ENCODE measurements around the gene ADORA2B. TPM values are rescaled to one million over a fixed set of nuclear protein-coding genes. Genes with fewer than 3 reads are reported as not detected.
A peak's percentile ranks its signal among the peaks of the same experiment; 100 is the strongest.

The ADORA2B gene
- total and polyA plus RNA-seq, 8 donors = 0.27 to 2.7 (median 0.96) TPM

DNA sequence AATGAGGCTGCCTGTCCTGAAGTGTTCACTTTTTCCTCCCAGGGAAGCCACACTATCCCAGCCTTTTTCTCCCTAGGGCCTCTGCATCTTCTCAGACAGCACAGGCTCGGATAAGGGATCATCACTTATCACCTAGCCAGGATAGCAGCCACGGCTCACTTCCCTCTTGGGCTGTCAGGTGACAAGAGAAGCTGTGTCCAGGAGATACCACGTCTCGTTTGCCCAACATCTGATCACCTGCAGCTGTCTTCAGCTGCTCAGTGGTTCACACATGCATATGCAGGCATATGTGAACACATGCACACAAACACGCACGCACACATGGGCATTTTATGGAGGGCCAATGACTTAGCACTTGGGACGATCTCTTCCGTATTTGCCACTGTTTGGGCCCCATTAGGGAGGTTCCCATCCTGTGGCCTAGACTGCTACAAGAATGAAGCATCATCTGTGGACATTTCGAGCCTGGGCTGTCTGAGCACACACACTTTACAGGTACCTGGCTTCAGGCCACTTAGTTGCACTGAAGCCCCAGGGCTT, 32.4 kb upstream of the ADORA2B start:
- no peak overlapping the region for H3K4me3 ChIP-seq
- intact Hi-C loops (cut with DNase I) = no loop called here

DNA sequence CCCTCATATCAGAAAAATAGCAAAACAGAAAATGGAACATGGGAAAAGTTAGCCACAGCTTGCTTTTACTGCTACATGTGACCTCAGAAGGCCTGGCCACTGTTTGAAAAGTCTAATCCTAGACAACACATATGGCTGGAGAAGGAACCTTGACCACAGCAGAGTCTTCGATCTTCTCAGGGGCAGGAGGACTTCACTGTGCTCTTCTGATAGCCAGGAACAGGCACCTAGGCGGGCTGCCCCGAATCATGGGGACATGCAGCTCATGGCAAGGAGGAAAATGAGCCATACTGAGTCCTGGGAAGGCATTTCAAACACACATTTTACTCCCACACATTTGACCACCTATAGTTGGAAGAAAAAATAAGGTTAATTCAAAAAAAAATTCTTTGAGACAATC, 31.1 kb upstream of the ADORA2B start:
- no peak for ATAC-seq
- H3K9me3 ChIP-seq = no peaks in the 10 kb centered on the region
- WGBS, 2 donors = 75 to 85% methylated on average over 3 of the region's 3 CpGs
- no peaks in the 10 kb centered on the region for H3K4me1 ChIP-seq
- FAIRE-seq = no peak
- no peak overlapping the region for H3K4me3 ChIP-seq
- no peak overlapping the region for H3K27ac ChIP-seq
- H3K36me3 ChIP-seq = no peaks in the 10 kb centered on the region
- no peaks in the 10 kb centered on the region for H3K27me3 ChIP-seq
- TF ChIP-seq, protein P1, sequence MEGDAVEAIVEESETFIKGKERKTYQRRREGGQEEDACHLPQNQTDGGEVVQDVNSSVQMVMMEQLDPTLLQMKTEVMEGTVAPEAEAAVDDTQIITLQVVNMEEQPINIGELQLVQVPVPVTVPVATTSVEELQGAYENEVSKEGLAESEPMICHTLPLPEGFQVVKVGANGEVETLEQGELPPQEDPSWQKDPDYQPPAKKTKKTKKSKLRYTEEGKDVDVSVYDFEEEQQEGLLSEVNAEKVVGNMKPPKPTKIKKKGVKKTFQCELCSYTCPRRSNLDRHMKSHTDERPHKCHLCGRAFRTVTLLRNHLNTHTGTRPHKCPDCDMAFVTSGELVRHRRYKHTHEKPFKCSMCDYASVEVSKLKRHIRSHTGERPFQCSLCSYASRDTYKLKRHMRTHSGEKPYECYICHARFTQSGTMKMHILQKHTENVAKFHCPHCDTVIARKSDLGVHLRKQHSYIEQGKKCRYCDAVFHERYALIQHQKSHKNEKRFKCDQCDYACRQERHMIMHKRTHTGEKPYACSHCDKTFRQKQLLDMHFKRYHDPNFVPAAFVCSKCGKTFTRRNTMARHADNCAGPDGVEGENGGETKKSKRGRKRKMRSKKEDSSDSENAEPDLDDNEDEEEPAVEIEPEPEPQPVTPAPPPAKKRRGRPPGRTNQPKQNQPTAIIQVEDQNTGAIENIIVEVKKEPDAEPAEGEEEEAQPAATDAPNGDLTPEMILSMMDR (IDR thresholded peaks at IDR 0.05) = no peak
- intact Hi-C loops (cut with DNase I) = no loop called here
- DNase-seq = peak in 1 of 6 donors; percentile 12

More for the DNA sequence above, 32.4 kb upstream of the ADORA2B start:
- H3K27ac ChIP-seq = no peak overlapping the region
- no peaks in the 10 kb centered on the region for H3K36me3 ChIP-seq
- H3K9me3 ChIP-seq = no peaks in the 10 kb centered on the region
- DNase-seq (peak in 1 of 6 donors; percentile 21), ATAC-seq (no peak), FAIRE-seq (no peak)
- no peaks in the 10 kb centered on the region for H3K27me3 ChIP-seq
- TF ChIP-seq, protein P1 (IDR thresholded peaks at IDR 0.05) = no peak
- no peaks in the 10 kb centered on the region for H3K4me1 ChIP-seq
- 84 to 90% methylated on average over 9 of the region's 9 CpGs for WGBS, 2 donors

DNA sequence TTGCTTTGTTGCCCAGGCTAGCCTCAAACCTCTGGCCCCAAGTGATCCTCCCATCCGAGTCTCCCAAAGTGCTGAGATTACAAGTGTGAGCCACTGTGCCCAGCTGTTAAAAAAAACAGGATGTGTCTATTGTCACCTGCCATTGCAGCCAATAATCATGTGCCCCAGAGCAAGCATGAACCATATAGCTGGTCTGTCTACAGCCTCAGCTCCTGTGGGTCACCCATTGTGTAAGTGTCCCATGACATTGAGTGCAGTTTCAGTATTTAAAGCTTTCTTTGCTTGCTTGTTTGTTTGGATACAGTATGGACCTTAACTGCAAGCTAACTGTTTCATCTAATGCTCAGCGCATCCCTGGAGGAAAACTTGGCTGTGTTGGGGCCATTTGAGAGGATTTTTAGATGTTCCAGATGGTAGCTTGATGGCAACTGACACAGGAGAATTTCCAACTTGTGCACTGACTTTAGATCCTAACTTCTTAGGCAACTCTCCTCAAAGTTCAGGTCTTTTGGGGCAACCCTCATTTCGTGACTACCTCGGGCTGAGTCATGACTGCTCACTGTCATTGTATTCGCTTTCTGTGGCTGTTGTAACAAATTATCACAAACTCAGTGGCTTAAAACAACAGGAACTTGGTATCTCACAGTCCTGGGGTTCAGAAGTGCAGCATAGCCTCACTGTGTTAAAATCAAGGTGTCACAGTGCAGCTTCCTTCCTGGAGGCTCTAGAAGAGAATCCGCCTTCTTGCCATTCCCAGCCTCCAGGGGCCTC, 30.3 kb upstream of the ADORA2B start:
- FAIRE-seq = no peak

DNA sequence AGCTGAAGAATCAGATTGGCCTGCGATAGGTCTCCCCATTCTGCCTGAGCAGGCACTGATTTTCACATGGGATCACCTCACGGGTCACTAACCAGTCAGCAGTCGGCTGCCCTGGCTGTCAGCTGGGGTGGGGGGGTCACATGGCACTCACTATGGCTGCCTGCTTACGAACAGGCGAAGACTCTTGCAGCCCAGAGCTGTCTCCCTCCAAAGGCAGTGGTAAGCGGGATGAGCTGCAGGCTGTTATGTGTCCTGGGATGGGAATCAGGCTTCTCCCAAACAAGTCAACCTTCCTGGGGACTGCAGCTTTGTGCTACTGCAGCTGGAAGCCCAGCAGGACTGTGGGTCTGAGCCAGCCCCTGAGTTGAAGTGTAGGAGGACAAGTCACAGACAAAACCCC, 29.0 kb upstream of the ADORA2B start:
- DNase-seq = no peak
- no peak for FAIRE-seq
- intact Hi-C loops (cut with DNase I) = no loop called here
- Histone ChIP-seq H3K4me3 (no peak overlapping the region), H3K27me3 (no peaks in the 10 kb centered on the region), H3K27ac (no peak overlapping the region), H3K36me3 (no peaks in the 10 kb centered on the region), H3K9me3 (no peaks in the 10 kb centered on the region), H3K4me1 (no peaks in the 10 kb centered on the region)
- TF ChIP-seq, protein P1 (IDR thresholded peaks at IDR 0.05) = no peak
- no peak for ATAC-seq
- WGBS, 2 donors = 94 to 97% methylated on average over 6 of the region's 6 CpGs

More for the DNA sequence above, 30.3 kb upstream of the ADORA2B start:
- DNase-seq (peak in 1 of 6 donors; percentile 12), ATAC-seq (no peak)
- Histone ChIP-seq H3K9me3 (no peaks in the 10 kb centered on the region), H3K36me3 (no peaks in the 10 kb centered on the region), H3K27me3 (no peaks in the 10 kb centered on the region), H3K27ac (no peak overlapping the region), H3K4me3 (no peak overlapping the region), H3K4me1 (no peaks in the 10 kb centered on the region)
- WGBS, 2 donors = 90 to 93% methylated on average over 6 of the region's 6 CpGs
- TF ChIP-seq, protein P1 (IDR thresholded peaks at IDR 0.05) = no peak
- intact Hi-C loops (cut with DNase I) = no loop called here

DNA sequence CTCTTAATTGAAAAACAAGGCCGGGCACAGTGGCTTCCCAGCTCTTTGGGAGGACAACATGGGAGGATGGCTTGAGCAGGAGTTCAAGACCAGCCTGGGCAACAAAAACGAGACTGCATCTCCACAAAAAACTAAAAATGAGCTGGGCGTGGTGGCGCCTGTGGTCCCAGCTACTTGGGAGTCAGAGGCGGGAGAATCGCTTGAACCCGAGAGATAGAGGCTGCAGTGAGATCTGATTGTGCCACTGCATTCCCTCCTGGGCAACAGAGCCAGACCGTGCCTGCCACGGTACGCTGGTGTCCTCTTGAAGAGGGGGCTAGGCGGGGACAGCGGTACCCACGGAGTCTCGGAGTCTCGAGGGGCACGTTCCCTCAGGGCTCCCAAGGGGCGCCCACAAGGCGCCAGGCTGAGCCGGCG, 27.9 kb upstream of the ADORA2B start:
- H3K9me3 ChIP-seq = no peaks in the 10 kb centered on the region

More for the DNA sequence above, 27.9 kb upstream of the ADORA2B start:
- H3K27me3 ChIP-seq = no peaks in the 10 kb centered on the region
- no peak for ATAC-seq
- TF ChIP-seq, protein P1 (IDR thresholded peaks at IDR 0.05) = no peak
- 59 to 65% methylated on average over 15 to 20 of the region's 20 CpGs for WGBS, 2 donors
- no peak overlapping the region for H3K4me3 ChIP-seq
- no peak for DNase-seq
- H3K36me3 ChIP-seq = no peaks in the 10 kb centered on the region
- H3K4me1 ChIP-seq = no peaks in the 10 kb centered on the region
- no peak overlapping the region for H3K27ac ChIP-seq
- no peak for FAIRE-seq
- intact Hi-C loops (cut with DNase I) = no loop called here

Data from pancreas (tissue), 10 donors.